Forelimb muscle (tissue), 1 donor: ENCODE data around the gene PSMD8. TPM values are rescaled to one million over a fixed set of nuclear protein-coding genes. Genes with fewer than 3 reads are reported as not detected.
"Not testable (repeated sequence)": the region's sequence is repeated elsewhere in the genome, so short reads cannot be mapped to it uniquely, and the experiment has no call there.

Experiments used
- DNase-seq: peaks from one replicate; pipeline ENCODE4 v3.0.0-alpha.2; 2013; ENCODE audit warnings: low read depth
- polyA plus RNA-seq: library from polyadenylated mRNA; unstranded; fragments of 120-200 nt; gene quantifications from one replicate; pipeline ENCODE4 v1.2.1, GENCODE V29; 2013; ENCODE audit not compliant: insufficient read length

The PSMD8 gene
- polyA plus RNA-seq: 117 TPM

GRCh38 chr19:38374332-38375097, at the start of gene PSMD8:
TSS of gene PSMD8 (plus strand) at chr19:38374571. CDS start at chr19:38374602, 31 bp downstream.
- peak; percentile 98 for DNase-seq

- DNase-seq: no peak
Observed at GRCh38 chr19:38326591-38326990, 47.8 kb upstream of the PSMD8 start.

GRCh38 chr19:38329651-38330050, 44.7 kb upstream of the PSMD8 start:
- no peak for DNase-seq

GRCh38 chr19:38331728-38332127, 42.6 kb upstream of the PSMD8 start:
- no peak for DNase-seq

- DNase-seq: no peak
Observed at GRCh38 chr19:38333245-38333644, 41.1 kb upstream of the PSMD8 start.

GRCh38 chr19:38335949-38336637, 38.3 kb upstream of the PSMD8 start:
- peak; percentile 73 for DNase-seq

- DNase-seq: peak; percentile 41
Observed at GRCh38 chr19:38336638-38337359, 37.6 kb upstream of the PSMD8 start.

- DNase-seq: no peak
Observed at GRCh38 chr19:38337360-38337653, 37.1 kb upstream of the PSMD8 start.

- not testable (repeated sequence) for DNase-seq
Observed at GRCh38 chr19:38339011-38339410, 35.4 kb upstream of the PSMD8 start.

- DNase-seq: no peak
Observed at GRCh38 chr19:38340927-38341326, 33.4 kb upstream of the PSMD8 start.

- DNase-seq: no peak
Observed at GRCh38 chr19:38346837-38347236, 27.5 kb upstream of the PSMD8 start.

GRCh38 chr19:38350883-38351282, 23.5 kb upstream of the PSMD8 start:
- no peak for DNase-seq

- DNase-seq: no peak
Observed at GRCh38 chr19:38351865-38352395, 22.4 kb upstream of the PSMD8 start.

- DNase-seq: no peak
Observed at GRCh38 chr19:38352611-38353010, 21.8 kb upstream of the PSMD8 start.

- no peak for DNase-seq
Observed at GRCh38 chr19:38355728-38356725, 18.3 kb upstream of the PSMD8 start.

GRCh38 chr19:38358071-38358470, 16.3 kb upstream of the PSMD8 start:
- DNase-seq: no peak

- DNase-seq: no peak
Observed at GRCh38 chr19:38359242-38360021, 14.9 kb upstream of the PSMD8 start.

- no peak for DNase-seq
Observed at GRCh38 chr19:38360351-38360750, 14.0 kb upstream of the PSMD8 start.

GRCh38 chr19:38360839-38361631, 13.3 kb upstream of the PSMD8 start:
- DNase-seq: no peak
